Motor neuron (in vitro differentiated cells): ENCODE results near the gene DNAI2. TPM values are rescaled to one million over a fixed set of nuclear protein-coding genes. Genes with fewer than 3 reads are reported as not detected.

Source experiments
- ATAC-seq, 8 experiments: fragments of 200-7000 bp; cut with Tn5 transposase; replicated peaks in 6 of 8; 2 replicates each; pipeline ENCODE4 v1.8.0; 2021; ENCODE audit warnings: mild to moderate bottlenecking in 8 of 8, moderate library complexity in 8 of 8
- H3K27ac ChIP-seq, 2 donors: fragments of 250-450 bp; sonication (Bioruptor Pico); 2 replicates each; pipeline ENCODE4 v1.9.0; 2021; ENCODE audit warnings: antibody characterized with exemption in 2 of 2, mild to moderate bottlenecking in 2 of 2, moderate library complexity in 1 of 2
- H3K4me1 ChIP-seq, 2 donors: fragments of 250-450 bp; sonication (Bioruptor Pico); replicated peaks in 1 of 2; 2 replicates each; pipeline ENCODE4 v1.6.1; 2021; ENCODE audit warnings: antibody characterized with exemption in 2 of 2, mild to moderate bottlenecking in 2 of 2, moderate library complexity in 1 of 2
- H3K4me3 ChIP-seq, 5 donors: fragments of 250-450 bp; sonication (Bioruptor Pico); 2 replicates each; pipeline ENCODE4 v1.9.0; 2021; ENCODE audit warnings: antibody characterized with exemption in 5 of 5, mild to moderate bottlenecking in 5 of 5, moderate library complexity in 4 of 5
- WGBS, 10 experiments: fragments of 450-650 bp; shearing (Covaris generic); methylation state at CpG; one replicate each; pipeline ENCODE4 v1.0.0; 2022; 5-methylcytosine and 5-hydroxymethylcytosine counted together
- in situ Hi-C, 9 experiments: fragments of 400-800 bp; cut with MboI; loops; one replicate each; pipeline ENCODE4 v1.15.0; 2021; ENCODE audit warnings: low sequenced_read_pairs in 9 of 9, low pct_unique_long_range_greater_than_20kb in 2 of 9; ENCODE audit not compliant: unreplicated experiment in 9 of 9
- total RNA-seq, 8 experiments: library from RNA; unstranded; fragments of 300-600 nt; gene quantifications; 2 replicates each; pipeline versions ENCODE4 v1.2.3 to v1.2.4, GENCODE V29; 2022

DNAI2 gene
- total RNA-seq, 8 experiments from 2014 or later = 0.23 to 1.9 (median 0.36) TPM; not detected in 4

DNA sequence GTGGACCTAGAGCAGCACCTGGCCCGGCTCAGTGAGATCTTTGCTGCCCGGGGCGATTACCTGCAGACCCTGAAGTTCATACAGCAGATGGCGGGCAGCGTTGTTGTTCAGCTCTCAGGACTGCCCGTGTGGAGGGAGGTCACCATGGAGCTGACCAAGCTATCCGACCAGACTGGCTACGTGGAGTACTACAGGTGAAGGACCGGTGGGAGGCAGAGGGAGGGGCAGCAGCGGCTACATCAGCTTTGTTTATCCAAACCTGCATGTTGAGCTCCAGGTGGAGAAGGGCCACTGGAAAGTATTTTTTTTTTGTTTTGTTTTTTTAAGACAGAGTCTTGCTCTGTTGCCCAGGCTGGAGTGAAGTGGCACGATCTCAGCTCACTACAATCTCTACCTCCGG lies 36.7 kb upstream of the DNAI2 start:
- Histone ChIP-seq H3K4me1 (peaks cover 0 to 22% of the 10 kb centered on the region in 2 donors), H3K27ac (no peak overlapping the region), H3K4me3 (no peak overlapping the region)
- WGBS, 10 experiments = 0 to 100% (median 91%) methylated on average over 1 to 9 of the region's 12 CpGs; no CpG with 5 or more reads in 3 of the 10 experiments
- no peak for ATAC-seq
- in situ Hi-C loops = no loop called here

DNA sequence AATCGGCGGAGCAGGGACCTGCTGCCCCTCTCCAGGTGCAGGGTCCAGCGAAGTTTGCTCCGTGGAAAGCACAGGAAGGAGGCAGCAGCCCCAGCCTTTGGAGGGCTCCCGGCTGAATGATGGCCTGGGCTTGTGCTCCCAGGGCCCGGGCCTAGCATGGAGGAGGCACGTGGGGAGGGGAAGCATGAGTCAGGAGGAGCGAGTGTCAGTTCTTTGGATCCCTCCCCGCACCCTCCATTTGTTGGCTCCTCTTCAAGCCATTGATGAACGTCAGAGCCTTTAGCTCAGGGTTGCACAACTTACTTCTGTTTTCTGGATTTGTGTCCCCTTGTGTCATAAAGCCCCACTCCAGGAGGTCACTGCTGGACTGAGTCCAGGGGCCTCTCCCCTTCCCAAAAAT lies 34.9 kb upstream of the DNAI2 start:
- ATAC-seq = peak in 2 of 8 experiments; percentile 25 to 40
- H3K4me3 ChIP-seq = no peak overlapping the region
- H3K4me1 ChIP-seq = peaks cover 2 to 22% of the 10 kb centered on the region in 2 donors
- H3K27ac ChIP-seq = no peak overlapping the region
- 20 to 87% (median 40%) methylated on average over 1 to 6 of the region's 10 CpGs; no CpG with 5 or more reads in 5 of the 10 experiments for WGBS, 10 experiments
- in situ Hi-C loops = no loop called here

GRCh38 chr17:74240618-74241205 lies 33.3 kb upstream of the DNAI2 start:
- in situ Hi-C loops = no loop called here
- Histone ChIP-seq H3K4me3 (no peak overlapping the region), H3K27ac (no peak overlapping the region), H3K4me1 (peaks cover 17 to 31% of the 10 kb centered on the region in 2 donors)
- peak; percentile 20 to 77 (median 64) for ATAC-seq
- WGBS, 10 experiments = 17 to 100% (median 46%) methylated on average over 1 to 8 of the region's 11 CpGs; no CpG with 5 or more reads in 4 of the 10 experiments

- in situ Hi-C loops = no loop called here
These were observed 32.6 kb upstream of the DNAI2 start for GRCh38 chr17:74241431-74241830.

DNA sequence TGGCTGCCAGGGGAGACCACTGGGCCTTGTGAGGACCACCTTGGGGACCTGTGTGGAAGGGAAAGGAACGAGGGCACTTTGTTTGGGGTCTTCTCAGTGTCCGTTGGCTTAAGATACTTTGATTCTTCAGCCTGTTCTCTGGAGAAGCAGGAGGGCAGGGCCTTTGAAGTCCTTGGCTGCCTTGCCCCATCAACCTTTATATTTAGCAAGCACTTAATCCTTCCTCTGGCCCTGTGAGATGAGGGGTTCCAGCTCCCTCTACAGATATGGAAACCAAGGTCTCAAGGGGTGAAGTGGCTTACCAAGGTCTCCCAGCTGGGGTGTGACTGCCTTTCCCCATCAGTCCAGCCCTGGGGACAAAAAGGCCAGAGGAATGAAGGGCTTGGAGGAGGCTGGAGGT lies 32.2 kb upstream of the DNAI2 start:
- no peak overlapping the region for H3K4me3 ChIP-seq
- no peak for ATAC-seq
- peaks cover 22 to 36% of the 10 kb centered on the region in 2 donors for H3K4me1 ChIP-seq
- in situ Hi-C loops = no loop called here
- no peak overlapping the region for H3K27ac ChIP-seq
- 40 to 95% (median 75%) methylated on average over 1 to 2 of the region's 2 CpGs; no CpG with 5 or more reads in 6 of the 10 experiments for WGBS, 10 experiments

More at GRCh38 chr17:74241431-74241830, 32.6 kb upstream of the DNAI2 start:
- H3K4me1 ChIP-seq = peaks cover 22 to 33% of the 10 kb centered on the region in 2 donors
- 80 to 93% (median 89%) methylated on average over 1 to 2 of the region's 10 CpGs; no CpG with 5 or more reads in 6 of the 10 experiments for WGBS, 10 experiments
- no peak overlapping the region for H3K27ac ChIP-seq
- H3K4me3 ChIP-seq = no peak overlapping the region
- ATAC-seq = no peak

GRCh38 chr17:74243013-74243755 lies 30.9 kb upstream of the DNAI2 start:
- 83 to 100% (median 100%) methylated on average over 1 to 3 of the region's 13 CpGs; no CpG with 5 or more reads in 7 of the 10 experiments for WGBS, 10 experiments
- in situ Hi-C loops = no loop called here
- no peak for ATAC-seq
- Histone ChIP-seq H3K4me3 (no peak overlapping the region), H3K27ac (no peak overlapping the region), H3K4me1 (peaks cover 22 to 36% of the 10 kb centered on the region in 2 donors)

- no peak for ATAC-seq
- Histone ChIP-seq H3K4me3 (no peak overlapping the region), H3K4me1 (peaks cover 22 to 36% of the 10 kb centered on the region in 2 donors), H3K27ac (no peak overlapping the region)
- in situ Hi-C loops = no loop called here
- WGBS, 10 experiments = 95% methylated on average over 4 of the region's 10 CpGs; no CpG with 5 or more reads in 9 of the 10 experiments
These were observed 29.9 kb upstream of the DNAI2 start for GRCh38 chr17:74244128-74244527.

GRCh38 chr17:74244548-74244947 lies 29.5 kb upstream of the DNAI2 start:
- in situ Hi-C loops = no loop called here
- no peak overlapping the region for H3K27ac ChIP-seq
- ATAC-seq = peak in 1 of 8 experiments; percentile 11
- WGBS, 10 experiments = 0 to 92% (median 91%) methylated on average over 2 to 4 of the region's 6 CpGs; no CpG with 5 or more reads in 6 of the 10 experiments
- peaks cover 22 to 36% of the 10 kb centered on the region in 2 donors for H3K4me1 ChIP-seq
- no peak overlapping the region for H3K4me3 ChIP-seq

GRCh38 chr17:74245145-74245831 lies 28.7 kb upstream of the DNAI2 start:
- Histone ChIP-seq H3K4me1 (peaks cover 26 to 41% of the 10 kb centered on the region in 2 donors), H3K4me3 (no peak overlapping the region), H3K27ac (peak overlapping the region; percentile 10 to 75)
- WGBS, 10 experiments = 9 to 45% (median 28%) methylated on average over 4 to 7 of the region's 21 CpGs; no CpG with 5 or more reads in 7 of the 10 experiments
- ATAC-seq = peak; percentile 24 to 78 (median 67)
- in situ Hi-C loops = no loop called here

- in situ Hi-C loops = no loop called here
- Histone ChIP-seq H3K4me3 (no peak overlapping the region), H3K27ac (peak overlapping the region; percentile 10 to 75), H3K4me1 (peaks cover 31 to 38% of the 10 kb centered on the region in 2 donors)
- 20 to 60% methylated on average over 1 of the region's 5 CpGs; no CpG with 5 or more reads in 8 of the 10 experiments for WGBS, 10 experiments
- peak in 2 of 8 experiments; percentile 10 to 38 for ATAC-seq
These were observed 28.2 kb upstream of the DNAI2 start for GRCh38 chr17:74245871-74246270.

- ATAC-seq = peak in 2 of 8 experiments; percentile 8 to 12
- WGBS, 10 experiments = 58% methylated on average over 4 of the region's 17 CpGs; no CpG with 5 or more reads in 9 of the 10 experiments
- in situ Hi-C loops = no loop called here
- H3K4me1 ChIP-seq = peaks cover 24 to 31% of the 10 kb centered on the region in 2 donors
- peak overlapping the region in 1 of 2 donors; percentile 74 for H3K27ac ChIP-seq
- no peak overlapping the region for H3K4me3 ChIP-seq
These were observed 24.3 kb upstream of the DNAI2 start for GRCh38 chr17:74249590-74250270.

DNA sequence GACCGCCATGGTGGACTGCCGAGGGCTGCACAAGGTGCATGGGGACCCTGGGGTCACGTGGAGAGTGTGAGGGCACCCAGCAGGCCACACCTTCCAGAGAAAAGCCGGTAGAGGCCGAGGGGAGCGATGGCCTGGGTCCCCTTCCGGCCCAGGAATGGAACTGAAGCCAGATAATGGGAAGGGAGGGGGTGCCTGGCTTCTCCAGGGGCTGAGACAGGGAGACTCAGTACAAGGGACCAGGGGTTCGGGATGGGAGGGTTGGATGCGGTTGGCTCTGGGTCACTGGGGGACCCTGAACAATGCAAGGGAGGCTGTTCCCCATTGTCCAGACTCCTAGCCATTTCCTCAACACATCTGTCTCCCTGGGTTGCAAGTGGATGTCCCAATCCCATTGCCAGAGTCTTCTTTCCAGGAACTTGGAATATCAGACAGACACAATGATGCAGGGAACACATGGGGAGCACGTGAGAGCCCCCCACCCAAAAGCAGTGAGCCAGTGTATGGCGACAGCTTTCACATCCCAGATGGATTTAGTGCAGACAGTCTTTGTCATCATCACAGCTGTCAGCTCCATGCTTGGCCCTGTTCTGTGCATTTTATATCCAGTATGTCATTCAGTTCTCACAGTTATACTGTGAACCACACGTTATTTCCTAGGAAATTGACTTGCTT lies 23.6 kb upstream of the DNAI2 start:
- WGBS, 10 experiments = 20 to 83% (median 62%) methylated on average over 1 to 6 of the region's 12 CpGs; no CpG with 5 or more reads in 4 of the 10 experiments
- in situ Hi-C loops = no loop called here
- no peak for ATAC-seq
- Histone ChIP-seq H3K4me1 (peaks cover 17 to 23% of the 10 kb centered on the region in 2 donors), H3K27ac (peak overlapping the region in 1 of 2 donors; percentile 74), H3K4me3 (no peak overlapping the region)
